HEK293 (cell line): Measurements from ENCODE around the gene UPK3A.

Experiments
- AEBP2 ChIP-seq: fragments of 450-650 bp; formaldehyde crosslinking; IDR thresholded peaks from 2 replicates; pipeline ENCODE4 v1.5.1; 2016; ENCODE audit warnings: missing biosample characterization, missing genetic modification characterization, borderline replicate concordance
- CTCF ChIP-seq: fragments of 450-650 bp; formaldehyde crosslinking; IDR thresholded peaks from 2 replicates; pipeline ENCODE4 v1.5.1; 2016; ENCODE audit warnings: missing biosample characterization, missing genetic modification characterization
- ZBTB49 ChIP-seq: fragments of 450-650 bp; formaldehyde crosslinking; IDR thresholded peaks from 2 replicates; pipeline ENCODE4 v1.5.1; 2016; ENCODE audit warnings: missing biosample characterization, missing genetic modification characterization, low read depth
- ZBTB8A ChIP-seq: fragments of 450-650 bp; formaldehyde crosslinking; IDR thresholded peaks from 2 replicates; pipeline ENCODE4 v1.5.1; 2016; ENCODE audit warnings: missing biosample characterization, missing genetic modification characterization
- ZFP41 ChIP-seq: fragments of 450-650 bp; formaldehyde crosslinking; IDR thresholded peaks from 2 replicates; pipeline ENCODE4 v1.5.1; 2016; ENCODE audit warnings: missing biosample characterization, missing genetic modification characterization, borderline replicate concordance
- ZNF18 ChIP-seq: fragments of 450-650 bp; formaldehyde crosslinking; IDR thresholded peaks from 2 replicates; pipeline ENCODE4 v1.5.1; 2016; ENCODE audit warnings: missing biosample characterization, missing genetic modification characterization
- ZNF184 ChIP-seq: fragments of 450-650 bp; IDR thresholded peaks from 2 replicates; pipeline ENCODE4 v1.5.1; 2018; ENCODE audit warnings: missing biosample characterization, mild to moderate bottlenecking, missing genetic modification characterization
- ZNF404 ChIP-seq: fragments of 450-650 bp; formaldehyde crosslinking; IDR thresholded peaks from 2 replicates; pipeline ENCODE4 v1.5.1; 2017; ENCODE audit warnings: missing biosample characterization, missing genetic modification characterization

GRCh38 chr22:45242778-45243191, 42.0 kb upstream of the UPK3A start:
- TF ChIP-seq ZNF404 (tag by site-specific recombination) = no peak
- no peak for TF ChIP-seq ZBTB8A (tag by site-specific recombination)
- no peak for TF ChIP-seq ZNF18 (tag by site-specific recombination)
- TF ChIP-seq ZNF184 (tag by site-specific recombination) = no peak
- no peak for TF ChIP-seq ZBTB49 (tag by site-specific recombination)
- TF ChIP-seq CTCF (tag by site-specific recombination) = no peak
- TF ChIP-seq AEBP2 (tag by site-specific recombination) = no peak
- no peak for TF ChIP-seq ZFP41 (tag by site-specific recombination)
